A549 (cell line): ENCODE measurements around the gene APCDD1.

Experiments
- CEBPB ChIP-seq, 2 experiments: fragments of >200 bp in 1 of 2; sonication (Bioruptor Twin) in 1 of 2; formaldehyde crosslinking in 1 of 2; IDR thresholded peaks; 2 replicates each; pipeline ENCODE4 v1.6.1; 2012 to 2016
- CHD2 ChIP-seq: fragments of 150-350 bp; IDR thresholded peaks from 2 replicates; pipeline ENCODE4 v1.6.1; 2014; ENCODE audit warnings: low read length; ENCODE audit not compliant: partially characterized antibody
- JUN ChIP-seq, 2 experiments: fragments of >200 bp; sonication (Bioruptor Twin); formaldehyde crosslinking; IDR thresholded peaks; 2 replicates in 1 of 2; 3 replicates in 1 of 2; pipeline ENCODE4 v1.6.1; 2016 to 2017
- POLR2A ChIP-seq: IDR thresholded peaks from 2 replicates; pipeline ENCODE4 v1.6.1; 2012; ENCODE audit warnings: mild to moderate bottlenecking, low read length
- RAD21 ChIP-seq, 2 experiments: fragments of >200 bp in 1 of 2; sonication (Bioruptor Twin) in 1 of 2; formaldehyde crosslinking in 1 of 2; IDR thresholded peaks in 1 of 2; conservative IDR thresholded peaks in 1 of 2; 2 replicates in 1 of 2; 3 replicates in 1 of 2; pipeline ENCODE4 v1.6.1; 2012 to 2018; ENCODE audit warnings: inconsistent platforms in 1 of 2
- RCOR1 ChIP-seq: fragments of 150-350 bp; IDR thresholded peaks from 2 replicates; pipeline ENCODE4 v1.6.1; 2014; ENCODE audit warnings: antibody characterized with exemption, low read length, low read depth
- SREBF2 ChIP-seq: fragments of 450-650 bp; IDR thresholded peaks from 2 replicates; pipeline ENCODE4 v1.6.1; 2014; ENCODE audit warnings: mild to moderate bottlenecking, moderate library complexity
- TF ChIP-seq, protein P1 (sequence below): fragments of >200 bp; sonication (Bioruptor Twin); formaldehyde crosslinking; IDR thresholded peaks from 3 replicates; pipeline ENCODE4 v1.5.1; 2016
- TF ChIP-seq, protein P2 (sequence below): fragments of 250-450 bp; sonication (Bioruptor Pico); IDR thresholded peaks from 2 replicates; pipeline ENCODE4 v1.5.0; 2021; ENCODE audit warnings: mild to moderate bottlenecking, moderate library complexity, borderline replicate concordance

DNA sequence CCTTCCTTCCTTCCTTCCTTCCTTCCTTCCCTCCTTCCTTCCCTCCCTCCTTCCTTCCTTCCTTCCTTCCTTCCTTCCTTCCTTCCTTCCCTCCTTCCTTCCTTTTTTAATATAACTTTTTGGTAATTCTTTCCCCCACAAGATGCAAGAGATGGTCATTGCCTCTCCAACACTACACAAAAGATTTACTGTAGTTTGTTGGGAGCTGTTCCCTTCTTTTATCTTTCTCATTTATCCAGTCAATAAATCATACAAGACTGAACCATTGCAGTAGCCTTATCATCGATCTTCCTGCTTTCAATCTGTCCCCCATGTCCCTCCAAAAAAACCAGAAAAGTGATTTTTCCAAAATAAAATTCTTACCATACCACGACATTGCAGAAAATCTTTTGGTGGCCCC lies 8.2 kb downstream of the APCDD1 start:
- TF ChIP-seq, protein P1, sequence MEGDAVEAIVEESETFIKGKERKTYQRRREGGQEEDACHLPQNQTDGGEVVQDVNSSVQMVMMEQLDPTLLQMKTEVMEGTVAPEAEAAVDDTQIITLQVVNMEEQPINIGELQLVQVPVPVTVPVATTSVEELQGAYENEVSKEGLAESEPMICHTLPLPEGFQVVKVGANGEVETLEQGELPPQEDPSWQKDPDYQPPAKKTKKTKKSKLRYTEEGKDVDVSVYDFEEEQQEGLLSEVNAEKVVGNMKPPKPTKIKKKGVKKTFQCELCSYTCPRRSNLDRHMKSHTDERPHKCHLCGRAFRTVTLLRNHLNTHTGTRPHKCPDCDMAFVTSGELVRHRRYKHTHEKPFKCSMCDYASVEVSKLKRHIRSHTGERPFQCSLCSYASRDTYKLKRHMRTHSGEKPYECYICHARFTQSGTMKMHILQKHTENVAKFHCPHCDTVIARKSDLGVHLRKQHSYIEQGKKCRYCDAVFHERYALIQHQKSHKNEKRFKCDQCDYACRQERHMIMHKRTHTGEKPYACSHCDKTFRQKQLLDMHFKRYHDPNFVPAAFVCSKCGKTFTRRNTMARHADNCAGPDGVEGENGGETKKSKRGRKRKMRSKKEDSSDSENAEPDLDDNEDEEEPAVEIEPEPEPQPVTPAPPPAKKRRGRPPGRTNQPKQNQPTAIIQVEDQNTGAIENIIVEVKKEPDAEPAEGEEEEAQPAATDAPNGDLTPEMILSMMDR: no peak
- TF ChIP-seq SREBF2 (no peak), CHD2 (no peak), CEBPB (IDR thresholded peaks at IDR 0.05) (no peak), POLR2A (no peak), RCOR1 (no peak), JUN (IDR thresholded peaks at IDR 0.05) (no peak), RAD21 (conservative IDR thresholded peaks at IDR 0.05 in 1 of 2, IDR thresholded peaks at IDR 0.05 in 1 of 2) (no peak)
- TF ChIP-seq, protein P2, sequence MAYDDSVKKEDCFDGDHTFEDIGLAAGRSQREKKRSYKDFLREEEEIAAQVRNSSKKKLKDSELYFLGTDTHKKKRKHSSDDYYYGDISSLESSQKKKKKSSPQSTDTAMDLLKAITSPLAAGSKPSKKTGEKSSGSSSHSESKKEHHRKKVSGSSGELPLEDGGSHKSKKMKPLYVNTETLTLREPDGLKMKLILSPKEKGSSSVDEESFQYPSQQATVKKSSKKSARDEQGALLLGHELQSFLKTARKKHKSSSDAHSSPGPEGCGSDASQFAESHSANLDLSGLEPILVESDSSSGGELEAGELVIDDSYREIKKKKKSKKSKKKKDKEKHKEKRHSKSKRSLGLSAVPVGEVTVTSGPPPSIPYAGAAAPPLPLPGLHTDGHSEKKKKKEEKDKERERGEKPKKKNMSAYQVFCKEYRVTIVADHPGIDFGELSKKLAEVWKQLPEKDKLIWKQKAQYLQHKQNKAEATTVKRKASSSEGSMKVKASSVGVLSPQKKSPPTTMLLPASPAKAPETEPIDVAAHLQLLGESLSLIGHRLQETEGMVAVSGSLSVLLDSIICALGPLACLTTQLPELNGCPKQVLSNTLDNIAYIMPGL (CRISPR knock-in tag): no peak
